GM21786 (cell line): ENCODE results near the gene CTDSPL.
"Not testable (repeated sequence)": the region's sequence is repeated elsewhere in the genome, so short reads cannot be mapped to it uniquely, and the experiment has no call there.

Source experiments
- ATAC-seq: cut with Tn5 transposase; IDR thresholded peaks from one replicate; pipeline ENCODE4 v1.9.1; 2021; ENCODE audit not compliant: unreplicated experiment

CTDSPL gene

DNA sequence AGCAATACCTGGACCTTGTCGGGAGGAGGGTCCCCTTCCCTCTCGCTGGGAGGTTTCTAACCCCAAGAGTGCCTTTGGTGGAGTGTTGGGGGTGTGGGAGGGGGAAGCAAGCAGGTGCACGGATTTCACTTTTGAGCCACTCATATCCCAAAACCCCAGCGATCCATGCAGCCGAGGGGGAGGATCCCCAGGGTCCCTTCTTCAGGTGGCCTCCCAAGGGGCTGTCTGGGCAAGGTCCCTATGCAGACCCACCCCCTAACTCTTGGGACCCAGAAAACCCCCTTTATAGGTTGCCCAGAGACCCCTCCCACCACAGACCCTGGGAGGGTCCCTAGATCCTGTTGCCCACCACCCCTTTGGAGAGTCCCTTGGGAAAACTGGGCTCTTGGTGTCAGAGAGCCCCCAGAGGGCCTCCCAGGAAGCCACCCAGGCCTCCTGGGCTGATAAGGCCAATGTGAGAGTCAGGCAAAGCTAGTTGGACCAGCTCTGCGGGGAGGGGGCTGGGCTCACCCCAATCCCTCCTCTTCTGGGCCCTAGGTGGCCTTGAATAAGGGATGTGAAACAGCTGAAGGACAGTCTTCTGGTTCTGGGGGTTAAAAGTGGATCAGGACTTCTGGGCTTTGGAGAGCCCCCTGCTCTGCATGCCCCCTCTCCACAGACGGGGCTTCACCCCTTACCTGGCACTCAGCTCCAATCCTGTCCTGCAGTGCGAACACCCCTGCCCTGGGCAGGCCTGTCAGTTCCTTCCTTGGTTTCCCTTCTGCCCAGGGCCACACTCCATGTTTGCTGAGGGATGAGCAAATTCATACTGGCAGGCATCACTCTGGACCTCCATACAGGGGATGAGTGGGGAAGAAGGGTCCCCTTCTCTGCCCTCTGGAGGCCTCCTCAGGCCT lies 168.7 kb downstream of the CTDSPL start:
- no peak for ATAC-seq

- ATAC-seq, result no peak
Measured at GRCh38 chr3:38031022-38031994, 169.6 kb downstream of the CTDSPL start.

DNA sequence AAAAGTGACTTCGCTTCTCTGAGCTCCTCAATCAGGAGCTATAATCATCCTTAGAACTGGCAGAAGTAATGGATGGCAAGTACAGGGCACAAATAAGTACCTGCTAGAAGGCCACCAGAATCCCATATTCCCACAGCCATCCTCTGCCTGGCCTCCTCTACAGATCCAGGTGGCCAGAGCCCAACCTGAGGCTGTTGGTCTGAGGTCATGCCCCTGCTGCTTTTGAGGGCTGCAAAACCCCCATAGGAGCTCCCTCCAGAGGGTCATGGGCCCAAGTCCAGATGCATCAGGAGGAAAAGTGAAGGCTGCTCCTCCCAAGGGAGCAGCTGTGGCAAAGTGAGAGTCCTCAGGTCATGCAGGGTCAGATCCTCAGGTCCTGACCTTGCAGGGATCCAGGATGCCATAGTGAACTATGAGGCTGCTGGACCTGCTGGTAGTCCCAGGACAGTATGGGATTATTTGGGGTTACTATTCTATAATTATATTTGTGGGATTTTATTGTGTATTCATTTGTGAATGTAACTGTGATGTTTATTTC lies 170.7 kb downstream of the CTDSPL start:
- ATAC-seq, result no peak

GRCh38 chr3:38033586-38033985 lies 171.9 kb downstream of the CTDSPL start:
- ATAC-seq, result not testable (repeated sequence)
